Measurements from ENCODE around the gene SLC38A9.

GRCh38 chr5:55713871-55714270 is 1.7 kb upstream of the SLC38A9 start:
- TF ChIP-seq RAD21 (conservative IDR thresholded peaks at IDR 0.05 in 1 of 2, IDR thresholded peaks at IDR 0.05 in 1 of 2) (no peak), FOXS1 (CRISPR knock-in tag; IDR thresholded peaks at IDR 0.05) (no peak), RARB (CRISPR knock-in tag; IDR thresholded peaks at IDR 0.05) (no peak), JUN (IDR thresholded peaks at IDR 0.05) (no peak), POLR2A (IDR thresholded peaks at IDR 0.05; ENCODE audit: low read length) (no peak), RNF2 (IDR thresholded peaks at IDR 0.05; ENCODE audit: borderline replicate concordance, low read depth) (no peak), ZFP36 (IDR thresholded peaks at IDR 0.05; ENCODE audit: borderline replicate concordance, partially characterized antibody) (no peak), EP300 (IDR thresholded peaks at IDR 0.05) (no peak), JUNB (IDR thresholded peaks at IDR 0.05) (no peak), ESRRA (IDR thresholded peaks at IDR 0.05; ENCODE audit: borderline replicate concordance, low read length) (no peak), BCL3 (IDR thresholded peaks at IDR 0.05) (no peak)
- TF ChIP-seq, protein P1, sequence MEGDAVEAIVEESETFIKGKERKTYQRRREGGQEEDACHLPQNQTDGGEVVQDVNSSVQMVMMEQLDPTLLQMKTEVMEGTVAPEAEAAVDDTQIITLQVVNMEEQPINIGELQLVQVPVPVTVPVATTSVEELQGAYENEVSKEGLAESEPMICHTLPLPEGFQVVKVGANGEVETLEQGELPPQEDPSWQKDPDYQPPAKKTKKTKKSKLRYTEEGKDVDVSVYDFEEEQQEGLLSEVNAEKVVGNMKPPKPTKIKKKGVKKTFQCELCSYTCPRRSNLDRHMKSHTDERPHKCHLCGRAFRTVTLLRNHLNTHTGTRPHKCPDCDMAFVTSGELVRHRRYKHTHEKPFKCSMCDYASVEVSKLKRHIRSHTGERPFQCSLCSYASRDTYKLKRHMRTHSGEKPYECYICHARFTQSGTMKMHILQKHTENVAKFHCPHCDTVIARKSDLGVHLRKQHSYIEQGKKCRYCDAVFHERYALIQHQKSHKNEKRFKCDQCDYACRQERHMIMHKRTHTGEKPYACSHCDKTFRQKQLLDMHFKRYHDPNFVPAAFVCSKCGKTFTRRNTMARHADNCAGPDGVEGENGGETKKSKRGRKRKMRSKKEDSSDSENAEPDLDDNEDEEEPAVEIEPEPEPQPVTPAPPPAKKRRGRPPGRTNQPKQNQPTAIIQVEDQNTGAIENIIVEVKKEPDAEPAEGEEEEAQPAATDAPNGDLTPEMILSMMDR (IDR thresholded peaks at IDR 0.05): no peak

Data from A549 (cell line).